Inflammatory macrophage treated with lipopolysaccharide for 1 hour (primary cell): ENCODE results near the gene DDX43.
"Not testable (repeated sequence)": the region's sequence is repeated elsewhere in the genome, so short reads cannot be mapped to it uniquely, and the experiment has no call there.

ENCODE experiments used
- DNase-seq, 2 donors: peaks; one replicate each; pipeline ENCODE4 v3.0.0-alpha.2; 2020 to 2022

DDX43 gene

GRCh38 chr6:73394577-73395354, at the start of gene DDX43:
DDX43 (plus strand) TSS chr6:73394828; CDS start chr6:73394906, 78 bp downstream.
- DNase-seq, result peak; percentile 23 to 36

GRCh38 chr6:73348550-73349204, 46.0 kb upstream of the DDX43 start:
- no peak for DNase-seq

DNA sequence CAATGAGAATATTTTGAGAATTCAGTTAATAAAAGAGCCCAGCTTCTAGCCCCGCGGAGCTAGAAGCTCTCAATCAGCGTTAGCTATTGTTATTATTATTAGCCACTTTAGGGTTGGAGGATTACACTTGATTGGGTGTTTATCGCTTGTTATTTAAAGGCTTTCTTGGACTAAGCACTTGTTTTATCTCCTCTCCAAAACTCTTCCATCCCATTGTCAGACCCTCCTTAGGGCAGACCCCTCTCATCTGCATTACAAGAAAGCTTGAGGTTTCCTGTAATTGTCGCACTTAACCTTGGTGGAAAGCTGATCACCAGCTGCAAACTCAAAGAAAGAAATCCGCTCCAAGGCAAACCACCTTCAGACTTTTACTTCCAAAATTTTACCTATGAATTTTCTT, 45.3 kb upstream of the DDX43 start:
- no peak for DNase-seq

- DNase-seq, result no peak
These were observed 40.7 kb upstream of the DDX43 start, which contains the start of gene DPPA5 for GRCh38 chr6:73353636-73354593. DPPA5 (minus strand) TSS chr6:73354276; CDS start chr6:73354225, 51 bp downstream.

DNA sequence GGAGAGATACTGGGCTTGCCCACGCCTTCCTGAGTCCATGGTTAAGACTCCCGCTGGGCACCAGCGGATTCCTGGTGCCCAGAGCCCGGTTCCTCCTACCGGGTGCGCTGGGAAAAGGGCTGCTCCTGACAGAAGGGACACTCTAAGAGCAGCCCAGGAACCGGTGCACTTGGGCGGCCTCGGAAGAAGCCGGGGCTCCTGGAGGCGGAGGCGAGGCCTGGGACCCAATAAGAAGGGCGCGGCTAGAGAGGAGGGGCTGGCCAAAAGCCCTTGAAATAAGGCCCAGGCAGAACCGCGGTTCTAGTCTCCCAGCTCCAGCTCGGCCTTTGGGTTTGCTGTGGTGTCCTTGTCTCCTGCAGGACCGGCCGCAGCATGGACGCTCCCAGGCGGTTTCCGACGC, 32.3 kb upstream of the DDX43 start, which contains the start of gene KHDC3L:
TSS of gene KHDC3L (plus strand) at position 301 of the 400 bp plus-strand sequence. CDS start at position 373, 72 bp downstream.
- DNase-seq, result no peak

DNA sequence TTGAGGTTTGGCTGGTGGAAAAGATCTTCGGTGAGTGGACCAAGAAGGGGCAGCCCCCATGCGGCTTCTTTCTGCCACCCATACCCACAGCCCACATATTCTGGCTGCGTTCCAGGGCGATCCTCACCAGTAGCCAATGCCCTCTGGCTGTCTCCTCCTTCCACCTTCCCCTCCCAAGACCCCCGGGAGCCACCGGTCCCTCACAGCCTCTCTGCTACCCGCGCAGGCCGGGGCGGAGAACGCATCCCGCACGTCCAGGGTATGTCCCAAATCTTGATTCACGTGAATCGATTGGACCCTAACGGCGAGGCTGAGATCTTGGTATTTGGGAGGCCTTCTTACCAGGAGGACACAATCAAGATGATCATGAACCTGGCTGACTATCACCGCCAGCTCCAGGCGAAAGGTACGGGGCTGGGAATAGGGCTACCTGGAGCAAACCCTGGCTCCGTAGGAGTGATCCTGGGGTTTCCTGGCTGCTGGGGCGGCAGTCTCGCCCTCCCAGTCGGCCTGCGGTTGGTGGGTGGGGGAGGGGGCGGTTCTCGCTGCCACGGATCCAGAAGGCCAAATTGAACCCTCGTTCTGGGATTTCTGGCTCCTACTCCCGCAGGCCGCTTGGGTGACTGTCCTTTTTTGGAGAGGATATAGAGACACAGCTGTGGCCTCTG, 31.6 kb upstream of the DDX43 start:
- no peak for DNase-seq

- DNase-seq, result no peak
These were observed 31.1 kb upstream of the DDX43 start for GRCh38 chr6:73363537-73363875.

DNA sequence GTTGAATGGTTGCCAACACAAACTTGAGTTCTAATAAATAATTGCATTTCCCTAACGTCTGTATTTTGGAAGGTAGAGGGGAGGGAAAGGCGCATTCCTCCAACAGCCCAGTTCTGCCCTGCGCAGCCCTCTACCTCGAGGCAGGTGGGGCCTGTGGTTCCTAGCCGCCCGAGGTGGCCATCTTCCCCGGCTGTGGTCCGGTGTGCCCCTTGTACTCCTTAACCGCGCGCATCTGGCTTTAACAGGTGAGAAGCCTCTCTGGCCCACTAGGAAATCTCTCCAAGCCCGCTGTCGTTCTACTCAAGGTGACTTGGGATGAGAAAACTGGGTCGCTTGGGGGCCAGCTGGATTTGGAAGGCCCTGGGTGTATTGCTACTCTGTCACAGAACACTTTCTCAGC, 30.5 kb upstream of the DDX43 start:
- no peak for DNase-seq

DNA sequence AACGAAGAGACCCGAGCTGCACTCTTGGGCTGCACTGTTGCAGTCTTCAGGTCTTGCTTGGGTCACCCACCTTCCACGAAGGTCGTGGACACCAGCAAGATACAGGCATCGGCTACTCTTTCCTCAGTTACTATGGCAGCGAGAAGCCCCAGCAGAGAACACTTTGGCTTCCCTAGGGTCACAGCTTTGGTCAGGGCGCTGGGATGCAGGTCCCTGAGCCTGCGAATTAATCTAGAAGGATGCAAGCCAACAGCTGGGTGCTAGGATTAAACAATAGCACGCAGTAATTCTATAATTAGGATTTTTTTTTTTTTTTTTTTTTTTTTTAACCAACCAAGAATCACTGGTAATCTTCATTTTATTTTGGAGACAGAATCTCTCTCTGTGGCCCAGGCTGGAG, 30.1 kb upstream of the DDX43 start:
- no peak for DNase-seq

GRCh38 chr6:73367761-73368355, 26.8 kb upstream of the DDX43 start:
- no peak for DNase-seq

DNA sequence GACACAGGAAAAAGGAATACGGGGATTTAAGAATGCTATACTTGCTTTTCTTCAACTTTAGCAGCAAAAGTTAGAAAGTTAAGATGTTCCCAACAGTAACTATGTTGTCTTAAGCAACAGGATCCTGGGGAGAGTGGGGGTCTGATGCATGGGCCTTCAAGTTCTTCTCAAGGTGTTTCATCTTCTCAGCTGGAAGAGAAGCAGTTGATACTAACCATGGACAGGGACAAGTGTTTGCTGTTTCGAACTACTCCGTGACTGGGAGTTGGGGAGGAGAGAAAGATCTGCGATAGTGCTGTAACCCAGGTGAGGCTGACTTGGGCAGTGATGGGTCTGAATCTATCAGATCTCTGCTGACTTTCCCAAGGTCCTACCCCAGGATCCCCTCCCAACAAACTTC, 26.0 kb upstream of the DDX43 start:
- no peak for DNase-seq

GRCh38 chr6:73369157-73369556, 25.5 kb upstream of the DDX43 start:
- no peak for DNase-seq

DNA sequence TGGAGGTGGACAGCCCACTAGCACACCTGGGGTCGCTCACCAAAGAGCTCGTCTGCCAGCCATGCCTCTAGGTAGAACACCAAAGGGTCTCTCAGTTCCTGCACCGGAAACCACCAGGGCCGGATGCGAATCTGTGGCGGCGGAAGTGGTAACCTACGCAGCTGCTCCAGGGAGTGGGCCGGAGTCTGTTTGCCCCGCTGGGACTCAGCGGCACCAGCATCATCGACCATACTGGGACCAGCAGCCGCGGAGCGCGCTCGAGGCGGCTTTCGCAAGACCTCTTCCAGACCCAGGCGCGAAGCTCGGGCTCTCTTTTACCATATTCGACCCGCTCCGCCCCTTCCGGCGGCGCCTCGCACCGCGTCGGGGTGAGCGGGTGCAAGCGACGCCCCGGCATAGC, 25.1 kb upstream of the DDX43 start, which contains the start of gene OOEP:
TSS of gene OOEP (minus strand) at position 335 of the 400 bp plus-strand sequence. CDS start at position 230, 105 bp downstream.
- DNase-seq, result no peak

- no peak for DNase-seq
These were observed 22.6 kb upstream of the DDX43 start for GRCh38 chr6:73371984-73372383.

GRCh38 chr6:73372516-73372915, 22.1 kb upstream of the DDX43 start:
- DNase-seq, result no peak

- no peak for DNase-seq
These were observed 19.4 kb upstream of the DDX43 start for GRCh38 chr6:73375216-73375615.

DNA sequence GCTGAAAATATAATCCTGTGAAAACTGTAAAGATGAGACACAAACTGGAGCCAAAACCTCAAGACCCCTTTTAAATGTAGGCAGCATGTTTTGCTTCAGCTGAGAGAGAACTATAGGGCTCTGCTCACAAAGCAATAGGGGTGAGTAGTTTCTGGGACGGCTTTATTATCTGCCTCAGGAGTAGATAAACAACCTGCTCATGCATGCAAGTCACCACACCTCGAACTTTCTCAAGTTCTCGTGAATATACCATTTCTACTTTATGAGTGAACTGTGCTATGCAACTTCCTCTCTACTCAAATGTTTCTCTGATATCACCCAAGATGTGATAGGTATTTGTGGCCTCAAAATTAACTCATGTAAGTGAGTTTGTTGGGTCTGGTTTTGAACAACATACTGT, 17.4 kb upstream of the DDX43 start:
- no peak for DNase-seq

DNA sequence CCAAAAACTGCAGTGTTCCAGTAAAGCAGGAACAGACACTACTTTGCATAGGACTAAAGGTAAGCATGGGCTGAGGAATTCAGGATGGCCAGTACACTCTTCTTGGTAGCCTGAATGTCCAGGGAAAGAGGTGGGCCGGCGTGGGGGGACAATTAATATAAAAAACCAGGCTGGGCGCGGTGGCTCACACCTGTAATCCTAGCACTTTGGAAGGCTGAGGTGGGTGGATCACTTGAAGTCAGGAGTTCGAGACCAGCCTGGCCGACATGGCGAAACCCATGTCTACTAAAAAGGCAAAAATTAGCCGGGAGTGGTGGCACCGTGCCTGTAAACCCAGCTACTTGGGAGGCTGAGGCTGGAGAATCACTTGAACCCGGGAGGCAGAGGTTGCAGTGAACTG, 13.1 kb upstream of the DDX43 start:
- not testable (repeated sequence) for DNase-seq

- DNase-seq, result no peak
These were observed 12.0 kb upstream of the DDX43 start for GRCh38 chr6:73382462-73383113.

GRCh38 chr6:73388433-73388799, 6.2 kb upstream of the DDX43 start:
- DNase-seq, result peak in 1 of 2 donors; percentile 1

- DNase-seq, result peak; percentile 45 to 62
These were observed 5.7 kb upstream of the DDX43 start for GRCh38 chr6:73388800-73389512.
